Testis (tissue), 3 donors: ENCODE results near the gene C20orf173. TPM values are rescaled to one million over a fixed set of nuclear protein-coding genes. Genes with fewer than 3 reads are reported as not detected.

ENCODE experiments used
- DNase-seq: peaks from one replicate; pipeline ENCODE4 v3.0.0-alpha.2; 2019
- H3K27ac ChIP-seq, 2 donors: fragments of 200-600 bp; sonication (generic); one replicate each; pipeline ENCODE4 v1.5.1; 2019
- H3K27me3 ChIP-seq: fragments of 200-600 bp; sonication (generic); one replicate; pipeline ENCODE4 v1.5.1; 2019
- H3K36me3 ChIP-seq: fragments of 200-600 bp; sonication (generic); one replicate; pipeline ENCODE4 v1.5.1; 2017; ENCODE audit warnings: low read depth; ENCODE audit errors: missing control alignments
- H3K4me1 ChIP-seq: fragments of 200-600 bp; sonication (generic); one replicate; pipeline ENCODE4 v1.5.1; 2019
- H3K4me3 ChIP-seq, 2 donors: fragments of 200-600 bp; sonication (generic); one replicate each; pipeline ENCODE4 v1.5.1; 2017 to 2019
- H3K9me3 ChIP-seq: fragments of 200-600 bp; sonication (generic); one replicate; pipeline ENCODE4 v1.5.1; 2017
- POLR2A ChIP-seq: fragments of 450-650 bp; IDR thresholded peaks from one replicate; pipeline ENCODE4 v1.6.1; 2017; ENCODE audit warnings: antibody characterized with exemption, mild to moderate bottlenecking, moderate library complexity
- WGBS, 2 donors: methylation state at CpG; one replicate each; pipeline ENCODE4 v1.1.5; 2018; 5-methylcytosine and 5-hydroxymethylcytosine counted together
- intact Hi-C: fragments of 100-400 bp; cut with DNase I; formaldehyde crosslinking; loops from one replicate; pipeline ENCODE4 v1.15.1; 2023; ENCODE audit warnings: low total_unique reads
- polyA plus RNA-seq: library from polyadenylated mRNA; stranded (reverse); fragments of 350-450 nt; fragmentation: Illumina TruSeq; extraction: RNeasy Lipid Tissue Mini Kit (QIAGEN cat#74804); gene quantifications from one replicate; pipeline ENCODE4 v1.2.3, GENCODE V29; 2014; ENCODE audit warnings: low read depth, low replicate concordance; ENCODE audit not compliant: insufficient read depth
- total RNA-seq, 2 donors: library from RNA; depleted of rRNA; stranded (reverse); fragments of >200 nt; gene quantifications; one replicate each; pipeline ENCODE4 v1.2.3, GENCODE V29; 2016
- TF ChIP-seq, protein P1 (sequence below), 3 experiments: fragments of 450-650 bp in 2 of 3; fragments of 200-600 bp in 1 of 3; sonication (generic) in 1 of 3; IDR thresholded peaks; one replicate each; pipeline ENCODE4 v1.5.1; 2016 to 2019; ENCODE audit warnings: antibody characterized with exemption in 3 of 3, mild to moderate bottlenecking in 2 of 3, moderate library complexity in 1 of 3

C20orf173 gene
- total and polyA plus RNA-seq, 3 donors from 2014 or later, result 8.5 to 47.2 (median 17.3) TPM

DNA sequence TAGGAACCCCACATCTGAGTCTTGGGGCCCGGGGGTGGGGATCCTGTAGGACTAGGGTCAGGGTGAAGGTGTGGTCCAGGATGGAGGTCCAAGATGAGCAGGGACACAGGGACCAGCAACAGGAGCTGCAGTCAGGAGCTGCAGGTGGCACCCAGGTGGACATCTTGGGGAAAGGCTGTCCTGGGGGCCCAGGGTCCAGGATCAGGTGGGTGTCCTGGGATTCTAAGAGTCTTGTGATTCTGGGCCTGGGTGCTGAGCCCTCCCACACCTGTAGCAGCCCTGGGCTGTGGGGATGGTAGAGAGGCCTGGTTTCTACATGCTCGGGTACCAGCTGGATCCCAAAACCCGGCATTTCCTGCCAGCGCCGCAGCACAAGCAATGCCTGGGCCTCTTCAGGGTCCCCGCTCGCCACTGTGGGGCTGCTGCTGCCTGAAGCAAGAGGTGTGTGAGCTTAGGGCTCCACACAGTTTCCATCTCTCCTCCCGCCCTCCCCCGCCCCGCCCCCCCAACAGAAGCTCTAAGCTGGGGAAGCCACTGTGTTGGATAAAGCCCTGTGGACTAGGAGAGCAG is 33.2 kb upstream of the C20orf173 start:
- Histone ChIP-seq H3K4me3 (no peak overlapping the region), H3K9me3 (no peaks in the 10 kb centered on the region), H3K4me1 (no peaks in the 10 kb centered on the region), H3K27me3 (no peaks in the 10 kb centered on the region), H3K27ac (no peak overlapping the region), H3K36me3 (no peaks in the 10 kb centered on the region)
- intact Hi-C loops, result no loop called here
- 83% methylated on average over 2 to 9 of the region's 10 CpGs for WGBS, 2 donors
- no peak for DNase-seq
- no peak for TF ChIP-seq POLR2A

DNA sequence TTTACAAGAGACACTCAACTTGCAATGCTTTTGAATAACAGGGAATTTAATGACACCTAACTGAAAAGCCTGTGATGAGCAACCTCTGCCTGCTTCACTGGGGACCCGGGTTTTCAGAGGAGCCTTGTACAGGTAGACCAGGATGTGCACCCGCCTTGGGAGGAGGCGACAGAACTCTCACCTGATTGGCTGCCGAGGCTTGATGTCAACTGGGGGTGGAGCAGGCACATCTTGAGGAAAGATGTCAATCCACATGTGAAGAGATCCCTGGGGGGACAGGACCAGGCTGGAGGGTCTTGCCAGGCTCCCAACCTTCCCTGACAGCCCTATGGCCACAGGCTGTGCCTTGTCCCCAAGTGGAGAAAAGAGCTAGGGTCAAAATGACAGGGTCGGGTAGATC is 32.2 kb upstream of the C20orf173 start:
- TF ChIP-seq, protein P1, sequence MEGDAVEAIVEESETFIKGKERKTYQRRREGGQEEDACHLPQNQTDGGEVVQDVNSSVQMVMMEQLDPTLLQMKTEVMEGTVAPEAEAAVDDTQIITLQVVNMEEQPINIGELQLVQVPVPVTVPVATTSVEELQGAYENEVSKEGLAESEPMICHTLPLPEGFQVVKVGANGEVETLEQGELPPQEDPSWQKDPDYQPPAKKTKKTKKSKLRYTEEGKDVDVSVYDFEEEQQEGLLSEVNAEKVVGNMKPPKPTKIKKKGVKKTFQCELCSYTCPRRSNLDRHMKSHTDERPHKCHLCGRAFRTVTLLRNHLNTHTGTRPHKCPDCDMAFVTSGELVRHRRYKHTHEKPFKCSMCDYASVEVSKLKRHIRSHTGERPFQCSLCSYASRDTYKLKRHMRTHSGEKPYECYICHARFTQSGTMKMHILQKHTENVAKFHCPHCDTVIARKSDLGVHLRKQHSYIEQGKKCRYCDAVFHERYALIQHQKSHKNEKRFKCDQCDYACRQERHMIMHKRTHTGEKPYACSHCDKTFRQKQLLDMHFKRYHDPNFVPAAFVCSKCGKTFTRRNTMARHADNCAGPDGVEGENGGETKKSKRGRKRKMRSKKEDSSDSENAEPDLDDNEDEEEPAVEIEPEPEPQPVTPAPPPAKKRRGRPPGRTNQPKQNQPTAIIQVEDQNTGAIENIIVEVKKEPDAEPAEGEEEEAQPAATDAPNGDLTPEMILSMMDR (IDR thresholded peaks at IDR 0.05), result no peak
- TF ChIP-seq POLR2A, result no peak
- intact Hi-C loops, result no loop called here

DNA sequence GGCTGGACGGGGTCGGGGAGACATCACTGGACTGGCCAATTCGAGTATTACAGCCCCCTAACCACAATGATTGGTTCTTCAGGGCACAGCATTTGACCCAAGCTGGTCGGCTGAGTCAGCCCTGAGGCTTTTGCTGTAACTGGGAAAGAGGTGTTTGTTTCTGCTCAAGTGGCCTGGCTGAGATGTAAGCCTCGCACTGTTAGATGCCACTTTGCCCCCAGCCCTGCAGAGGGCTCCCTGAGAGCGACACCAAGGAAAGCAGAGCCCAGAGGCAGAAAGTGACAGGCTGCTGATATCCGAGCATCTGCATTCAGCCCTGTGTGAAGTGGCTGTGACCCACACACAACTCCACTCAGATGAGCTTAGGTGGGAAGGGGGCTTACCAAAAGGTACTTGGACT is 31.8 kb upstream of the C20orf173 start:
- H3K36me3 ChIP-seq, result no peaks in the 10 kb centered on the region
- intact Hi-C loops, result no loop called here
- H3K27ac ChIP-seq, result no peak overlapping the region
- no peak overlapping the region for H3K4me3 ChIP-seq
- peak; percentile 40 for DNase-seq
- WGBS, 2 donors, result 47 to 79% methylated on average over 3 to 7 of the region's 7 CpGs
- no peaks in the 10 kb centered on the region for H3K4me1 ChIP-seq
- H3K9me3 ChIP-seq, result no peaks in the 10 kb centered on the region
- no peak for TF ChIP-seq POLR2A
- TF ChIP-seq, protein P1 (IDR thresholded peaks at IDR 0.05), result no peak
- no peaks in the 10 kb centered on the region for H3K27me3 ChIP-seq

More for the DNA sequence above, 32.2 kb upstream of the C20orf173 start:
- no peaks in the 10 kb centered on the region for H3K27me3 ChIP-seq
- H3K4me1 ChIP-seq, result no peaks in the 10 kb centered on the region
- no peaks in the 10 kb centered on the region for H3K9me3 ChIP-seq
- no peak overlapping the region for H3K27ac ChIP-seq
- H3K36me3 ChIP-seq, result no peaks in the 10 kb centered on the region
- no peak for DNase-seq
- 64 to 70% methylated on average over 5 of the region's 5 CpGs for WGBS, 2 donors
- H3K4me3 ChIP-seq, result no peak overlapping the region

DNA sequence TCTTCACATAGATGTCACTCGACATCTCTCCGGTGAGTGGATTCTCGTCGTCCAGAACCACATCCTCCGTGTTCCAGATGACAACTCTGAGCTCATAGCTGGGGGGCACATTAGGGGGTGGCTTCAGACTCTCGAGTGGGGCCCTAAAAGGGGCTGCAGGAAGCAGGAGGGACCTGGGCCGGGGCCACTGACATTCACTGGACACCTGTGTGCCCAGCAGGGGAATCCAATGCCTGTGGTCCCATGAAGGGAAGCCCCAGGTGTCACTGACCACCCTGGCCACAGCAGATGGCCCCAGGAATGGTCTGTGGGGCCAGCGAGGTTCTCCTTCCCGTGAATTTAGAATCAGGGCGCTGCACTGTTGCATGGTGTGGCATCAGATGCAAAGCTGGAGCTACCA is 31.1 kb upstream of the C20orf173 start:
- intact Hi-C loops, result no loop called here
- DNase-seq, result no peak
- Histone ChIP-seq H3K4me3 (no peak overlapping the region), H3K27me3 (no peaks in the 10 kb centered on the region), H3K4me1 (no peaks in the 10 kb centered on the region), H3K27ac (no peak overlapping the region), H3K9me3 (no peaks in the 10 kb centered on the region), H3K36me3 (no peaks in the 10 kb centered on the region)
- WGBS, 2 donors, result 71% methylated on average over 10 of the region's 10 CpGs
- TF ChIP-seq, protein P1 (IDR thresholded peaks at IDR 0.05), result no peak
- no peak for TF ChIP-seq POLR2A

DNA sequence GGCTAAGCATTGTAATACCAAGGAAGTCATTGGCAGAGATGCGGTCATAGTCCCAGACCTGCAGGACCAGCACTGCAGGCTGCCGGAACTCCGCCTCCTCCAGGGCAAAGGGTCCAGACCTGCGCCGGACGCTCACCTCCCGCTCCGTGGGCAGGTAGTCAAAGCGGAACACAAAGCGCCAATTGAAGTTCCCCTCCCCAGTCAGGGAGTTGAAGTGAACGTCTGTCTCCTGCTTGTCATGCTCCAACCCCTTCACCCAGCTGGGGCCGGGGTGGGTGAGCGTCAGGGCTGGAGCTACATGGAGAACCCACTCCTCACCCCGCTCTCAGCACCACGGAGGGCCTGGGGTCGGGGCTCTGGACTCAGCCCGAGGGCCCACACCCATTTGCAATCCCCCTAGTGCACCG is 30.7 kb upstream of the C20orf173 start:
- WGBS, 2 donors, result 84 to 88% methylated on average over 5 to 18 of the region's 18 CpGs
- H3K4me1 ChIP-seq, result no peaks in the 10 kb centered on the region

More for the DNA sequence above, 30.7 kb upstream of the C20orf173 start:
- Histone ChIP-seq H3K27ac (no peak overlapping the region), H3K36me3 (no peaks in the 10 kb centered on the region), H3K9me3 (no peaks in the 10 kb centered on the region), H3K4me3 (no peak overlapping the region), H3K27me3 (no peaks in the 10 kb centered on the region)
- TF ChIP-seq POLR2A, result no peak
- TF ChIP-seq, protein P1 (IDR thresholded peaks at IDR 0.05), result no peak
- no peak for DNase-seq
- intact Hi-C loops, result no loop called here
